Stimulated activated CD4-positive, alpha-beta T cell treated with anti-CD3 and anti-CD28 coated beads, Interleukin-1b, Interleukin-23, amount 100 ng/mL, for 48 hours (primary cell): ENCODE measurements around the gene CPB1.

ENCODE experiments used
- DNase-seq: peaks from one replicate; pipeline ENCODE4 v3.0.0-alpha.2; 2020

CPB1 gene

GRCh38 chr3:148833223-148833622 is 5.6 kb downstream of the CPB1 start:
- no peak for DNase-seq

- no peak for DNase-seq
Measured at GRCh38 chr3:148839805-148840204, 12.2 kb downstream of the CPB1 start.

GRCh38 chr3:148840451-148840850 is 12.8 kb downstream of the CPB1 start:
- no peak for DNase-seq

- no peak for DNase-seq
Measured at GRCh38 chr3:148845756-148846395, 18.3 kb downstream of the CPB1 start.

GRCh38 chr3:148847351-148847750 is 19.7 kb downstream of the CPB1 start:
- no peak for DNase-seq

- no peak for DNase-seq
Measured at GRCh38 chr3:148848410-148848809, 20.8 kb downstream of the CPB1 start.

GRCh38 chr3:148852271-148852992 is 24.8 kb downstream of the CPB1 start:
- no peak for DNase-seq

- no peak for DNase-seq
Measured at GRCh38 chr3:148853076-148853475, 25.5 kb downstream of the CPB1 start.

- no peak for DNase-seq
Measured at GRCh38 chr3:148854061-148854460, 26.4 kb downstream of the CPB1 start.

GRCh38 chr3:148856384-148856783 is 28.8 kb downstream of the CPB1 start:
- no peak for DNase-seq

GRCh38 chr3:148857316-148857715 is 29.7 kb downstream of the CPB1 start:
- no peak for DNase-seq

- DNase-seq: no peak
Measured at GRCh38 chr3:148861277-148861869, 33.8 kb downstream of the CPB1 start.

- DNase-seq: no peak
Measured at GRCh38 chr3:148863297-148863696, 35.7 kb downstream of the CPB1 start.

- DNase-seq: no peak
Measured at GRCh38 chr3:148863814-148864213, 36.2 kb downstream of the CPB1 start.

- DNase-seq: no peak
Measured at GRCh38 chr3:148865049-148865448, 37.4 kb downstream of the CPB1 start, which contains the start of gene CPA3. CPA3 (plus strand) TSS chr3:148865296; CDS start chr3:148865308, 12 bp downstream.

- no peak for DNase-seq
Measured at GRCh38 chr3:148866261-148866660, 38.6 kb downstream of the CPB1 start.

GRCh38 chr3:148873270-148873927 is 45.8 kb downstream of the CPB1 start:
- no peak for DNase-seq

- DNase-seq: no peak
Measured at GRCh38 chr3:148873977-148874376, 46.4 kb downstream of the CPB1 start.

- no peak for DNase-seq
Measured at GRCh38 chr3:148878095-148878494, 50.5 kb downstream of the CPB1 start.

- DNase-seq: no peak
Measured at GRCh38 chr3:148879256-148879655, 51.6 kb downstream of the CPB1 start.

GRCh38 chr3:148880681-148881080 is 53.1 kb downstream of the CPB1 start:
- no peak for DNase-seq

GRCh38 chr3:148881286-148881685 is 53.7 kb downstream of the CPB1 start:
- DNase-seq: no peak

- no peak for DNase-seq
Measured at GRCh38 chr3:148882288-148882687, 54.7 kb downstream of the CPB1 start.

- no peak for DNase-seq
Measured at GRCh38 chr3:148883163-148883562, 55.6 kb downstream of the CPB1 start.
